ENCODE data around the gene CDH5.

DNA sequence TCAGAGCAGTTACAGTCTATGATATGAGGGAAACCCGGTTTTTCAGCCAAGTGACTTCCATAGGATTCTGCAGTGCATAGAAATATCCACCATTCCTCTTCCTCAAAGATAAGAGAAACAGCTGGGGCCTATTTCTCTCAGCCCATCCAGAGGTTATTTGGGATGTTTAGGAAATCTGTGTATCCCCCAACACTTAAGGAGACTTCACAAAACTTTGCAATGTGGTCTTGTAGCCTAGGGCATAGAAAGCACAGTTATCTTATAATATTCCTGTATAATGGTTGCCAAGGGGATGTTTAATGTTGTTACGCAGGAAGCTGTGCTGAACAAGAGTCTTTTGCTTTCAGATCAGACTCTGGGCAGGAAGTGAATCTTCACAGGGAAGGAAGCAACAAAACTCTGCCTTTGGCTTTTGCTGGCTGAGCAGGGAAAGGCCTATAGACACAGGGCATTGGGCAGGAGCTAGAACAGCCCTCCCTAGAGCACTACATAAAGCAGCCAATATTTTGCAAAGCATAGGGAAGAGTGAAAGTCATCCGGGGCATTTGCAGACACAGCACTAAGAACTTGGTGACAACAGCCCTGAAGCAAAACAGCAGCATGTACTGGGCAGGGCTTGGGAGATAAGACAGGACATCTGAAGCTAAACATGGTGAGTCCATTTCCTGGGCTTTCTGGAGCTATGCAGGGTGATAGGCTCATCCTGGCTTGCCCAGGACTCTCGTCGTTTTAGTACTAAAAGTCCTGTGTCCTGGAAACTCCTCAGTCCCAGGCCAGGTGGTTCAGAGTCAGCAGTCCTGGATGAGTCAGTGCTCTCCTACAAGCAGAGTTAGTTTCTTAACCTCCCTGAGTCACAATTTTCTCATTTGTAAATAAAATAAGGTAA is 41.9 kb downstream of the CDH5 start:
- TF ChIP-seq, protein P1, sequence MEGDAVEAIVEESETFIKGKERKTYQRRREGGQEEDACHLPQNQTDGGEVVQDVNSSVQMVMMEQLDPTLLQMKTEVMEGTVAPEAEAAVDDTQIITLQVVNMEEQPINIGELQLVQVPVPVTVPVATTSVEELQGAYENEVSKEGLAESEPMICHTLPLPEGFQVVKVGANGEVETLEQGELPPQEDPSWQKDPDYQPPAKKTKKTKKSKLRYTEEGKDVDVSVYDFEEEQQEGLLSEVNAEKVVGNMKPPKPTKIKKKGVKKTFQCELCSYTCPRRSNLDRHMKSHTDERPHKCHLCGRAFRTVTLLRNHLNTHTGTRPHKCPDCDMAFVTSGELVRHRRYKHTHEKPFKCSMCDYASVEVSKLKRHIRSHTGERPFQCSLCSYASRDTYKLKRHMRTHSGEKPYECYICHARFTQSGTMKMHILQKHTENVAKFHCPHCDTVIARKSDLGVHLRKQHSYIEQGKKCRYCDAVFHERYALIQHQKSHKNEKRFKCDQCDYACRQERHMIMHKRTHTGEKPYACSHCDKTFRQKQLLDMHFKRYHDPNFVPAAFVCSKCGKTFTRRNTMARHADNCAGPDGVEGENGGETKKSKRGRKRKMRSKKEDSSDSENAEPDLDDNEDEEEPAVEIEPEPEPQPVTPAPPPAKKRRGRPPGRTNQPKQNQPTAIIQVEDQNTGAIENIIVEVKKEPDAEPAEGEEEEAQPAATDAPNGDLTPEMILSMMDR (conservative IDR thresholded peaks at IDR 0.05) = no peak
- TF ChIP-seq EZH2 (IDR thresholded peaks at IDR 0.05; ENCODE audit: low read depth) = no peak
